GM18526 (cell line): Measurements from ENCODE around the gene FKBP4.
A peak's percentile ranks its signal among the peaks of the same experiment; 100 is the strongest.

Experiments
- POLR2A ChIP-seq: IDR thresholded peaks from 3 replicates; pipeline ENCODE4 v1.6.1; 2011; ENCODE audit not compliant: insufficient read length; ENCODE audit errors: extremely low read depth

Gene FKBP4

GRCh38 chr12:2773199-2773875, 21.4 kb upstream of the FKBP4 start:
- no peak for TF ChIP-seq POLR2A

- TF ChIP-seq POLR2A = no peak
Observed at GRCh38 chr12:2775431-2775830, 19.3 kb upstream of the FKBP4 start.

DNA sequence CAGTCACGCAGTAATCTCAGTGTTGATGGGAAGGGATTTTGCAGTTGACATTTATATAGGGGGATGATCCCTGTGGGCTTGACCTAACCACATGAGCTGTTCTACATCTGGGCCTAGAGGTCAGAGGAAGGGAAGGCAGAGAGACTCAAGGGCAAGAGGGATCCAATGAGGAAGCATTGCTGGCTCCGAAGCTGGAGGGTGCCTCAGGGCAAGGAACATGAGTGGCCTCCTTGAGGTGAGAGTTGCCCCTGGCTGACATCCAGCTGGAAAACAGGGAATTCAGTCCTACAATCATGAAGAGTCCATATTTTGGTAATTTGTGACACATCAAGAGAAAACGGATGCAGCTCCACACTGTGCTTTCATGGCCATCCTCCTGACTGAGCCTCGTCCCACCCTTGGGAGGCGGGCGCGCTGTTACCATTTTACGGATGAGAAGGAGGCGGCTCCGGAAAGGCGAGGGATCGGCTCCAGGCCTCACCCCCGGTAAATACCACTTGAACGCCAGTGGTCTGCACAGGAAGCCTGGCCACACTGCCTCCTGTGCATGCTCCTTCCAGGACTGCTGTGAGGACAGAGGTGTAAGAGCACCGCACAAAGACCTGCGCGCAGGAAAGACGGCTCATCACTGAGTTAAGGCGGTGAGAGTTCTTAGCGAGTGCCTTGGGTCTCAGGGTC, 18.5 kb upstream of the FKBP4 start:
- TF ChIP-seq POLR2A = no peak

DNA sequence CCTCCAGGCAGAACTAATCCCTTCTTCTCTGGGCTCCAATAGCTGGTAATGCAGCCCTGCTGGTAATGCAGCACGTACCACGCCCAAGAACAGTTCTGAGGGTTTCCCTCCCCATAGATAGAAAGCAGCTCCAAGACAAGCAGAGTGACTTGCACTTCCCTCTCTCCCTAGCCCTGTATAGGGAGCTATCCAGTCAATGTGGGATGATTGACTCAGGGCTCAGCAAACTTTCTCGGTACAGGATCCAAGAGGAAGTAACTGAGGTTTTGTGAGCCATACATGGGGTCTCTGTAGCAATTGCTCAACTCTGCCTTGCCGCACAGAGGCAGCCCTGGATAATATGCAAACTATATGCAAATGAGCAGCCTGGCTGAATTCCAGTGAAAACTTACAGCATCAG, 15.5 kb upstream of the FKBP4 start:
- TF ChIP-seq POLR2A = no peak

DNA sequence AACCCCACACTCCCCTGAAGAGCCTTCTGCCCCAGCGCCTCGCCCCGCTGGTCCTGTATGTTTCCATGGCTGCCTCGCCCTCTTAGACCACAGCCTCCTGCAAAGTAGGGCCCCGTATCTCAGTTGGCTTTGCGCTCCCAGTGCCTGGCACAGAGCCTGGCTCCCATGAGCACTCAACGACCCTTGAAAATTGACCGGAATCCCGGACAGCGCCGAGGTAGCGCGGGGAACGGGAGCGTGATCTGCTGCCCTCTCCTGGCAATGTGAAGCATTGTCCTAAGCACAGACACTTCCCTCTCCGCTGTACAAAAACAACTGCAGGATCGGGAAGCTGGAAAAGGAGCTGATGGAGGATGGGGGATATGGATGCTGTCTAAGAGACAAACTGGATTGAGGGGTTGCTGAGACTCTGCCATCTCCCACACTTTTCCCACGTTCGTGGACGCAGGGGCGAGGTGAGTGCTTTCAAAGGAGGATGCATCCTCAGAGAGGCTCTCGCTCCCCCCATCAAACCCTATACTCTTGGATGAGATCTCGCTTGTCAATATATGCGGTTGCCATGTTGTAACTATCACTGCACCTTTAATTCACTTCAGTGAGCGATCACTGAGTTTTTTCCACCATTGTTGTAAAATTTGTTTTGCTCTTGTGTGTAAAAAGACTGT, 10.7 kb upstream of the FKBP4 start:
- no peak for TF ChIP-seq POLR2A

GRCh38 chr12:2785017-2785416, 9.8 kb upstream of the FKBP4 start:
- no peak for TF ChIP-seq POLR2A

DNA sequence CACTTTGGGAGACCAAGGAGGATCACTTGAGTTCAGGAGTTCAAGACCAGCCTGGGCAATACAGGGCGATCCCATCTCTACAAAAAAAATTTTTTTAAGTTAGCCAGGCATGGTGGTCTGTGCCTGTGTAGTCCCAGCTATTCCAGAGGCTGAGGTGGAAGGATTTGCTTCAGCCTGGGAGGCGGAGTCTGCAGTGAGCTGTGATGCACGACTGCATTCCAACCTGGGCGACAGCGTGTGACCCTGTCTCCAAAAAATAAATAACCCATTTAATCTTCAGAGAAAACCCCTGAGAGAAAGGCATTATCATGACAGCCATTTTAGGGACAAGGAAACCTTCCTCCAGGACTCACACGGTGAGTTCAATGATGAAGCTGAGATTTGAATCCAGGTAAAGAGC, 3.7 kb upstream of the FKBP4 start:
- no peak for TF ChIP-seq POLR2A

- no peak for TF ChIP-seq POLR2A
Observed at GRCh38 chr12:2792671-2793500, 1.9 kb upstream of the FKBP4 start.

- no peak for TF ChIP-seq POLR2A
Observed at GRCh38 chr12:2793561-2793960, 1.2 kb upstream of the FKBP4 start.

- no peak for TF ChIP-seq POLR2A
Observed at GRCh38 chr12:2794191-2794735, 507 bp upstream of the FKBP4 start.

- TF ChIP-seq POLR2A = peak; percentile 38
Observed at GRCh38 chr12:2795291-2796186, 769 bp downstream of the FKBP4 start.

GRCh38 chr12:2796187-2796666, 1.5 kb downstream of the FKBP4 start:
- TF ChIP-seq POLR2A = no peak

DNA sequence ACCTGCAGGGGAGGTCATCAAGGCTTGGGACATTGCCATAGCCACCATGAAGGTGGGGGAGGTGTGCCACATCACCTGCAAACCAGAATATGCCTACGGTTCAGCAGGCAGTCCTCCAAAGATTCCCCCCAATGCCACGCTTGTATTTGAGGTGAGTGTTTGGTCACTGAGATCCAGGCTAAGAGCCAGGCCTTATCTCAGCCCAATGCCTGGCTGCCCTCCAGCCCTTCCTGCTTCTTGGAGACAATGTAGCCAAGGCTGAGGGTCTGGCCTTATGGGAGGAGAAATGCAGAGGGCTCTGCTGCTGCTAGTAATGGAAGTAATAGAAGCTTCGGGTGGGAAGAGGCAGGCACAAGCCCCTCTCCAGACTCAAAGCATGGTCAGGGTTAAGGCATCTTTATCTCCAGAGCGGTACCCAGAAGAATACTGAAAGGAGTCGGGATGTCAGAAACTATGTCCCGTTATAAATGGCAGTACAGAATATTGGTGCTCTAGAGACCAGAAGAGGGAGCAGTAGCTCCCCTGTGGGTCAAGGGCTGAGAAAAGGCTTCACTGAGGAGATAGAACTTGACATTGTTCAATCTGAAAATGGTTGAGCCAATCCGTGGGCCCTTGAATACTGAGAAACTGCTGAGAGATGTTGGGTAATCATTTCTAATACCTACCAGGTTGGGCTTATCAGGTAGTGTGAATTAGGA, 3.1 kb downstream of the FKBP4 start:
- TF ChIP-seq POLR2A = no peak
